Measurements from ENCODE around the gene PACRG. TPM values are rescaled to one million over a fixed set of nuclear protein-coding genes. Genes with fewer than 3 reads are reported as not detected.

PACRG gene
- total and polyA plus RNA-seq, 2 of the 4 experiments (the other 2 are of a cell fraction), result not detected

DNA sequence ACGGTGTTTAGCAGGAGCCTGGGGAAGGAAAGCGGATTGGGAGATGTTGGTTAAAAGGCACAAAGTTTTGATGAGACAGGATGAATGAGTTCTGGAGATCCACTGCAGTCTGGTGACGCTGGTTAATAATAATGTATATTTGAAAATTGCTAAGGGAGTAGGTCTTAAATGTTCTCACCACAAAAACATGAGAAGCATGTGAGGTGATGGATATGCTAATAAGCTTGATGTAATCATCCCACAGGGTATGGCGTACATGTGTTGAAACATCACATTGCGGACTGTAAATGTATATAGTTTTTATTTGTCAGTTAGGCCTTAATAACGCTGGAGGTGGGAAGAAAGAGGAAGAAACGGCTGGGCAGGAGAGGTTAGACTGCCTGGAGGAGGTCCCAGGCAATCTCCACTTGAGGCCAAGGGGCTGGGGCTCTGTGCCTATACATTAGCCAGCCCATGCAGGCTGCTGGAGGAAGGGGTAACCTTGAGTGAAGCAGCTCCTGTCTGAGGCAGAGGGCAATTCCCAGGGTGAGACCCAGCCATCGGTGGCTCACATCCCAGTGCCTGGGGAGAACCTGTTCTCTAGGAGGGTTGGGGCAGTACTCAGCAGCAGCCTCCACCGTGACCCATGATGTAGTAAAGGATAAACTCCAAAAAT, 498.5 kb downstream of the PACRG start:
- POLR2A ChIA-PET (ENCODE audit: unreplicated experiment), result no interaction called here
- intact Hi-C loops (cut with micrococcal nuclease), result no loop called here

More for the DNA sequence above, 498.5 kb downstream of the PACRG start:
- H3K9me3 ChIP-seq (ENCODE audit: control insufficient read depth, insufficient read depth, low read length), result peaks cover 16% of the 10 kb centered on the region
- H3K9ac ChIP-seq (ENCODE audit: low read depth, low read length), result no peak overlapping the region
- no peaks in the 10 kb centered on the region for H3K36me3 ChIP-seq (ENCODE audit: control insufficient read depth, insufficient read depth, low read length)
- no peak overlapping the region for H2AFZ ChIP-seq (replicated peaks; ENCODE audit: low read length, poor library complexity)
- in situ Hi-C loops (cut with MboI; ENCODE audit: low sequenced_read_pairs) (no loop called here), dilution Hi-C loops (cut with HindIII; ENCODE audit: low sequenced_read_pairs, unreplicated experiment) (no loop called here)
- H2BK20ac ChIP-seq (ENCODE audit: low read depth, low read length), result no peak overlapping the region
- DNase-seq (no peak), ATAC-seq (ENCODE audit: low read depth) (no peak)
- H2AK5ac ChIP-seq (ENCODE audit: low read depth, low read length), result no peak overlapping the region
- no peak overlapping the region for H3K4me2 ChIP-seq (ENCODE audit: low read depth, low read length)
- H3K23ac ChIP-seq (ENCODE audit: low read depth, low read length), result no peak overlapping the region
- no TSS peak for BruUV-seq (replicated peaks)
- H2BK15ac ChIP-seq (ENCODE audit: low read depth, low read length), result no peak overlapping the region
- H3K4ac ChIP-seq (ENCODE audit: low read depth, low read length), result no peak overlapping the region
- H3K56ac ChIP-seq (ENCODE audit: extremely low read depth, insufficient read depth, low read length), result no peak overlapping the region
- no peak overlapping the region for H3K4me3 ChIP-seq (ENCODE audit: insufficient read depth, low read depth, low read length)
- no peak overlapping the region for H4K5ac ChIP-seq (ENCODE audit: low read depth, low read length)
- H3K79me1 ChIP-seq (ENCODE audit: low read depth in 1 of 2, low read length in 2 of 2), result no peaks in the 10 kb centered on the region
- H4K8ac ChIP-seq (ENCODE audit: low read depth in 2 of 2, low read length in 2 of 2), result no peak overlapping the region
- H3K14ac ChIP-seq (replicated peaks; ENCODE audit: low read depth, low read length), result no peak overlapping the region
- no peaks in the 10 kb centered on the region for H3K4me1 ChIP-seq (ENCODE audit: control insufficient read depth, insufficient read depth, low read length)
- no peaks in the 10 kb centered on the region for H3K27me3 ChIP-seq (ENCODE audit: control insufficient read depth, insufficient read depth, low read length)
- no peak overlapping the region for H4K91ac ChIP-seq (ENCODE audit: insufficient read depth, low read depth, low read length)
- no peak overlapping the region for H3K18ac ChIP-seq (ENCODE audit: low read depth, low read length)
- TF ChIP-seq, protein P1, sequence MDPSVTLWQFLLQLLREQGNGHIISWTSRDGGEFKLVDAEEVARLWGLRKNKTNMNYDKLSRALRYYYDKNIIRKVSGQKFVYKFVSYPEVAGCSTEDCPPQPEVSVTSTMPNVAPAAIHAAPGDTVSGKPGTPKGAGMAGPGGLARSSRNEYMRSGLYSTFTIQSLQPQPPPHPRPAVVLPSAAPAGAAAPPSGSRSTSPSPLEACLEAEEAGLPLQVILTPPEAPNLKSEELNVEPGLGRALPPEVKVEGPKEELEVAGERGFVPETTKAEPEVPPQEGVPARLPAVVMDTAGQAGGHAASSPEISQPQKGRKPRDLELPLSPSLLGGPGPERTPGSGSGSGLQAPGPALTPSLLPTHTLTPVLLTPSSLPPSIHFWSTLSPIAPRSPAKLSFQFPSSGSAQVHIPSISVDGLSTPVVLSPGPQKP (IDR thresholded peaks at IDR 0.05; ENCODE audit: borderline replicate concordance, low read depth, low read length), result no peak
- TF ChIP-seq MAFK (IDR thresholded peaks at IDR 0.05; ENCODE audit: low read depth, low read length) (no peak), MAZ (IDR thresholded peaks at IDR 0.05; ENCODE audit: borderline replicate concordance, low read depth, low read length) (no peak), CEBPB (IDR thresholded peaks at IDR 0.05; ENCODE audit: low read depth, low read length) (no peak), BHLHE40 (IDR thresholded peaks at IDR 0.05; ENCODE audit: low read depth, low read length) (no peak), RAD21 (IDR thresholded peaks at IDR 0.05; ENCODE audit: low read length) (no peak), RFX5 (IDR thresholded peaks at IDR 0.05; ENCODE audit: low read depth, low read length) (no peak), FOS (IDR thresholded peaks at IDR 0.05; ENCODE audit: low read depth, low read length) (no peak), CHD1 (IDR thresholded peaks at IDR 0.05; ENCODE audit: low read depth, low read length) (no peak), NFE2L2 (IDR thresholded peaks at IDR 0.05; ENCODE audit: low read depth, low read length) (no peak), POLR2A (IDR thresholded peaks at IDR 0.05; ENCODE audit: low read depth, low read length) (no peak)
- H2AK9ac ChIP-seq (replicated peaks; ENCODE audit: low read depth, low read length, poor library complexity), result no peak overlapping the region
- WGBS, 2 experiments (ENCODE audit: extremely low coverage in 2 of 2, insufficient read length in 1 of 2), result 35% methylated on average over 4 of the region's 9 CpGs; no CpG with 5 or more reads in 1 of the 2 experiments
- no peak overlapping the region for H2BK5ac ChIP-seq (ENCODE audit: low read depth, low read length, poor library complexity, severe bottlenecking)
- H3K9me1 ChIP-seq (ENCODE audit: insufficient read depth, low read length), result no peaks in the 10 kb centered on the region
- H4K20me1 ChIP-seq (ENCODE audit: insufficient read depth, low read length), result no peaks in the 10 kb centered on the region
- CTCF ChIA-PET, result no interaction called here
- H2BK120ac ChIP-seq (ENCODE audit: low read depth, low read length), result no peak overlapping the region
- no peak overlapping the region for H3K27ac ChIP-seq (ENCODE audit: insufficient read depth, low read length)
